ENCODE measurements around the gene PDIA6. TPM values are rescaled to one million over a fixed set of nuclear protein-coding genes. Genes with fewer than 3 reads are reported as not detected.
"Not testable (repeated sequence)": the region's sequence is repeated elsewhere in the genome, so short reads cannot be mapped to it uniquely, and the experiment has no call there.

The PDIA6 gene
- total RNA-seq, 1 donor from 2014 or later = 346 TPM

DNA sequence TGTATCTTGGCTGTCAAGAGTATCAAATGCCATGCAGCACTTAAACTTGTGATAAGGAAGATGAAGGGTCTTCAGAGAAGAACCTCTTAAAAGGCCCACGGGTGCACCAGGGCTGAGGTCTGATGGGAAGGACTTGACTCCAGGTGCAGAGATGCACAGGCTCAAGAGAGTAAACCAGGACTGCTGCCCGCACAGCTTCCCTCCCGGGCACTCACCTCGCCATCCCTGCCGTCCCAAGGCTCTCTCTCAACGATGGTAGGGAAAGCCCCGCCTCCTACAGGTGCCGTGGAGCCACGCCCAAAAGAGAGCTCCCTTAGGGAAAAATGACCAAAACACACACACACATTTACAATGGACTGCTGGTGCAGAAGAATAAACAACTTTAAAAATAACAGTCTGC, 27.9 kb downstream of the PDIA6 start:
- no peak for FAIRE-seq
- Histone ChIP-seq H3K4me2 (ENCODE audit: low read length) (no peak overlapping the region), H3K4me1 (ENCODE audit: insufficient read depth, low read length) (peaks cover 11% of the 10 kb centered on the region), H3K9me3 (ENCODE audit: insufficient read depth, low read depth, low read length) (no peaks in the 10 kb centered on the region), H3K27me3 (ENCODE audit: insufficient read depth, low read length) (no peaks in the 10 kb centered on the region), H3K27ac (ENCODE audit: low read depth, low read length) (no peak overlapping the region), H3K9ac (ENCODE audit: low read length) (no peak overlapping the region), H3K79me2 (ENCODE audit: insufficient read depth, low read length) (peaks cover 12% of the 10 kb centered on the region), H3K36me3 (ENCODE audit: insufficient read depth, low read length) (peaks cover 69% of the 10 kb centered on the region), H4K20me1 (ENCODE audit: insufficient read depth, low read length) (peaks cover 83% of the 10 kb centered on the region), H2AFZ (ENCODE audit: low read depth, low read length) (no peak overlapping the region), H3K4me3 (ENCODE audit: insufficient read depth, low read depth, low read length) (no peak overlapping the region)
- Mint-ChIP-seq H3K27ac (ENCODE audit: unreplicated experiment) (no peak overlapping the region), H3K4me3 (ENCODE audit: unreplicated experiment) (no peak overlapping the region), H3K9me3 (ENCODE audit: unreplicated experiment) (peaks cover 2% of the 10 kb centered on the region), H3K4me1 (ENCODE audit: low read depth, unreplicated experiment) (peaks cover 16% of the 10 kb centered on the region), H3K36me3 (ENCODE audit: low read depth, unreplicated experiment) (peaks cover 12% of the 10 kb centered on the region), H3K27me3 (ENCODE audit: low read depth, unreplicated experiment) (no peaks in the 10 kb centered on the region)
- DNase-seq (ENCODE audit: low read depth) = no peak
- TF ChIP-seq EZH2 (IDR thresholded peaks at IDR 0.05; ENCODE audit: insufficient read depth, low read length) (no peak), CTCF (IDR thresholded peaks at IDR 0.05; ENCODE audit: insufficient read depth, low read depth, low read length) (no peak)

DNA sequence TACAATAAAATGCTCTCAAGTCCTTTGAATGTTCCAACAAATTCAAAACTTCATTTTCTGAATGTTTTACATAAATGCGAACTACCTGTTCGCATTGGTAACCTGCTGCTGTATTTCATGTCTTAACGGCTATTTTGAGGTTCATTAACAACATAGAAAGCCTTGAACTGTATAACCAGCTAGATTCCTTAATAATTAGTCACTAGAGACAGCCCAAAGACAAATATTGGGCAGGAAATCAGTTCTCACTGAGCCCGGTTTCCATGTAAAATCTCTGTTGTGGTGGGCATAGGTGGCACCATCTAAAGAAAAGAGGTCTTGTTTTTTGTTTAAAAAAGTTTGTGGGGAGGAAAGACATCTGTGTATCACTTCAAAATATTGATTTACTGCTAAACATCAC, 29.2 kb downstream of the PDIA6 start:
- H3K27me3 Mint-ChIP-seq (ENCODE audit: low read depth, unreplicated experiment) = no peaks in the 10 kb centered on the region
- Histone ChIP-seq H2AFZ (ENCODE audit: low read depth, low read length) (no peak overlapping the region), H3K9me3 (ENCODE audit: insufficient read depth, low read depth, low read length) (no peaks in the 10 kb centered on the region), H3K79me2 (ENCODE audit: insufficient read depth, low read length) (peaks cover 12% of the 10 kb centered on the region), H4K20me1 (ENCODE audit: insufficient read depth, low read length) (peaks cover 81% of the 10 kb centered on the region), H3K4me2 (ENCODE audit: low read length) (no peak overlapping the region), H3K4me3 (ENCODE audit: insufficient read depth, low read depth, low read length) (no peak overlapping the region), H3K36me3 (ENCODE audit: insufficient read depth, low read length) (peaks cover 57% of the 10 kb centered on the region), H3K27me3 (ENCODE audit: insufficient read depth, low read length) (no peaks in the 10 kb centered on the region), H3K4me1 (ENCODE audit: insufficient read depth, low read length) (peaks cover 11% of the 10 kb centered on the region), H3K9ac (ENCODE audit: low read length) (no peak overlapping the region), H3K27ac (ENCODE audit: low read depth, low read length) (no peak overlapping the region)
- DNase-seq (ENCODE audit: low read depth) (peak; percentile 26), FAIRE-seq (no peak)
- TF ChIP-seq EZH2 (IDR thresholded peaks at IDR 0.05; ENCODE audit: insufficient read depth, low read length) (no peak), CTCF (IDR thresholded peaks at IDR 0.05; ENCODE audit: insufficient read depth, low read depth, low read length) (no peak)
- H3K4me3 Mint-ChIP-seq (ENCODE audit: unreplicated experiment) = no peak overlapping the region
- H3K4me1 Mint-ChIP-seq (ENCODE audit: low read depth, unreplicated experiment) = peaks cover 16% of the 10 kb centered on the region
- peaks cover 2% of the 10 kb centered on the region for H3K9me3 Mint-ChIP-seq (ENCODE audit: unreplicated experiment)
- H3K36me3 Mint-ChIP-seq (ENCODE audit: low read depth, unreplicated experiment) = peaks cover 7% of the 10 kb centered on the region
- peak overlapping the region; percentile 8 for H3K27ac Mint-ChIP-seq (ENCODE audit: unreplicated experiment)

GRCh38 chr2:10781746-10782145, 30.8 kb downstream of the PDIA6 start:
- FAIRE-seq = no peak
- Mint-ChIP-seq H3K36me3 (ENCODE audit: low read depth, unreplicated experiment) (peaks cover 7% of the 10 kb centered on the region), H3K27ac (ENCODE audit: unreplicated experiment) (no peak overlapping the region), H3K4me1 (ENCODE audit: low read depth, unreplicated experiment) (peaks cover 16% of the 10 kb centered on the region), H3K27me3 (ENCODE audit: low read depth, unreplicated experiment) (no peaks in the 10 kb centered on the region), H3K4me3 (ENCODE audit: unreplicated experiment) (no peak overlapping the region), H3K9me3 (ENCODE audit: unreplicated experiment) (peaks cover 2% of the 10 kb centered on the region)
- Histone ChIP-seq H3K9me3 (ENCODE audit: insufficient read depth, low read depth, low read length) (no peaks in the 10 kb centered on the region), H3K4me3 (ENCODE audit: insufficient read depth, low read depth, low read length) (no peak overlapping the region), H4K20me1 (ENCODE audit: insufficient read depth, low read length) (peaks cover 71% of the 10 kb centered on the region), H2AFZ (ENCODE audit: low read depth, low read length) (no peak overlapping the region), H3K4me1 (ENCODE audit: insufficient read depth, low read length) (peaks cover 11% of the 10 kb centered on the region), H3K79me2 (ENCODE audit: insufficient read depth, low read length) (peaks cover 12% of the 10 kb centered on the region), H3K9ac (ENCODE audit: low read length) (no peak overlapping the region), H3K27me3 (ENCODE audit: insufficient read depth, low read length) (no peaks in the 10 kb centered on the region), H3K27ac (ENCODE audit: low read depth, low read length) (no peak overlapping the region), H3K36me3 (ENCODE audit: insufficient read depth, low read length) (peaks cover 43% of the 10 kb centered on the region), H3K4me2 (ENCODE audit: low read length) (no peak overlapping the region)
- TF ChIP-seq EZH2 (IDR thresholded peaks at IDR 0.05; ENCODE audit: insufficient read depth, low read length) (no peak), CTCF (IDR thresholded peaks at IDR 0.05; ENCODE audit: insufficient read depth, low read depth, low read length) (no peak)
- no peak for DNase-seq (ENCODE audit: low read depth)

DNA sequence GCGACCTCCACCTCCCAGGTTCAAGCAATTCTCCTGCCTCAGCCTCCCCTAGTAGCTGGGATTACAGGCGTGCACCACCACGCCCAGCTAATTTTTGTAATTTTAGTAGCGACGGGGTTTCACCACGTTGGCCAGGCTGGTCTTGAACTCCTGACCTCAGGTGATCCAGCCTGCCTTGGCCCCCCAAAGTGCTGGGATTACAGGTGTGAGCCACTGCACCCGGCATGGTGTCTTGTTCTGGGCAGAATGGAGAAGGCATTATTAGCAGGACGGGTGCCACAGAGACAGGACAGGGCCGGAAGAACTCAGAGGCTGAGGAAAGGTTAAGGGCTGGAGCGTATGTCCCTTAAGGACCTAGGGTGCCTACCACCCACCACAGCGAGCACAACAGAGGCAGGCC, 31.8 kb downstream of the PDIA6 start:
- peaks cover 16% of the 10 kb centered on the region for H3K4me1 Mint-ChIP-seq (ENCODE audit: low read depth, unreplicated experiment)
- H3K27ac Mint-ChIP-seq (ENCODE audit: unreplicated experiment); H2AFZ ChIP-seq (ENCODE audit: low read depth, low read length); H3K27me3 ChIP-seq (ENCODE audit: insufficient read depth, low read length); H3K9me3 Mint-ChIP-seq (ENCODE audit: unreplicated experiment); DNase-seq (ENCODE audit: low read depth); H3K27me3 Mint-ChIP-seq (ENCODE audit: low read depth, unreplicated experiment); H3K36me3 Mint-ChIP-seq (ENCODE audit: low read depth, unreplicated experiment); H3K9me3 ChIP-seq (ENCODE audit: insufficient read depth, low read depth, low read length); H3K4me3 ChIP-seq (ENCODE audit: insufficient read depth, low read depth, low read length); H3K4me3 Mint-ChIP-seq (ENCODE audit: unreplicated experiment); FAIRE-seq; H3K4me2 ChIP-seq (ENCODE audit: low read length); H3K79me2 ChIP-seq (ENCODE audit: insufficient read depth, low read length); H3K27ac ChIP-seq (ENCODE audit: low read depth, low read length); H3K9ac ChIP-seq (ENCODE audit: low read length): not testable (repeated sequence)
- peaks cover 37% of the 10 kb centered on the region for H3K36me3 ChIP-seq (ENCODE audit: insufficient read depth, low read length)
- peaks cover 67% of the 10 kb centered on the region for H4K20me1 ChIP-seq (ENCODE audit: insufficient read depth, low read length)
- H3K4me1 ChIP-seq (ENCODE audit: insufficient read depth, low read length) = peaks cover 11% of the 10 kb centered on the region

Data from astrocyte (in vitro differentiated cells and primary cell).